Mesenchymal stem cell (in vitro differentiated cells and primary cell): Measurements from ENCODE around the gene GFY.
"Not testable (repeated sequence)": the region's sequence is repeated elsewhere in the genome, so short reads cannot be mapped to it uniquely, and the experiment has no call there.

ENCODE experiments used
- DNase-seq: peaks from one replicate; pipeline ENCODE4 v3.0.0-alpha.2; 2013
- H2AFZ ChIP-seq: one replicate; pipeline ENCODE4 v1.6.1; 2013; ENCODE audit warnings: low read depth, mild to moderate bottlenecking, control low read depth, inconsistent platforms, low read length, moderate library complexity
- H2AK5ac ChIP-seq: 2 replicates; pipeline ENCODE4 v1.6.1; 2013; ENCODE audit warnings: low read length, moderate library complexity, mild to moderate bottlenecking, inconsistent platforms; ENCODE audit not compliant: severe bottlenecking
- H2BK120ac ChIP-seq: one replicate; pipeline ENCODE4 v1.6.1; 2013; ENCODE audit warnings: low read depth, mild to moderate bottlenecking, inconsistent platforms, low read length, moderate library complexity
- H2BK12ac ChIP-seq, 2 experiments: one replicate each; pipeline ENCODE4 v1.6.1; 2013; ENCODE audit warnings: inconsistent platforms in 2 of 2, low read length in 2 of 2, mild to moderate bottlenecking in 2 of 2, moderate library complexity in 2 of 2, control low read depth in 1 of 2
- H2BK15ac ChIP-seq: one replicate; pipeline ENCODE4 v1.6.1; 2013; ENCODE audit warnings: mild to moderate bottlenecking, low read depth, inconsistent platforms; ENCODE audit not compliant: poor library complexity, severe bottlenecking
- H2BK5ac ChIP-seq: 2 replicates; pipeline ENCODE4 v1.6.1; 2013; ENCODE audit warnings: low read depth, mild to moderate bottlenecking, low read length, control low read depth, inconsistent platforms; ENCODE audit not compliant: poor library complexity, severe bottlenecking
- H3K14ac ChIP-seq, 2 experiments: one replicate each; pipeline ENCODE4 v1.6.1; 2013; ENCODE audit warnings: inconsistent platforms in 2 of 2, low read length in 2 of 2, control low read depth in 1 of 2, mild to moderate bottlenecking in 1 of 2, moderate library complexity in 1 of 2
- H3K18ac ChIP-seq, 2 experiments: one replicate each; pipeline ENCODE4 v1.6.1; 2013; ENCODE audit warnings: inconsistent platforms in 2 of 2, low read length in 2 of 2, control low read depth in 1 of 2, low read depth in 1 of 2, mild to moderate bottlenecking in 1 of 2
- H3K23ac ChIP-seq, 2 experiments: one replicate each; pipeline ENCODE4 v1.6.1; 2013; ENCODE audit warnings: inconsistent platforms in 2 of 2, low read length in 2 of 2, mild to moderate bottlenecking in 2 of 2, moderate library complexity in 2 of 2, control low read depth in 1 of 2
- H3K27ac ChIP-seq: 2 replicates; pipeline ENCODE4 v1.5.1; 2013; ENCODE audit warnings: mild to moderate bottlenecking, moderate library complexity, low read length, control low read depth, inconsistent platforms; ENCODE audit not compliant: poor library complexity, severe bottlenecking
- H3K27me3 ChIP-seq, 2 experiments: 2 replicates each; pipeline versions ENCODE4 v1.6.1 to v1.7.0; 2013; ENCODE audit warnings: low read length in 2 of 2, mild to moderate bottlenecking in 2 of 2, moderate library complexity in 2 of 2, control low read depth in 1 of 2, inconsistent platforms in 1 of 2; ENCODE audit not compliant: control insufficient read depth in 1 of 2, insufficient read depth in 1 of 2
- H3K36me3 ChIP-seq, 2 experiments: 2 replicates each; pipeline versions ENCODE4 v1.6.1 to v1.7.0; 2013; ENCODE audit warnings: low read length in 2 of 2, control low read depth in 1 of 2, inconsistent platforms in 1 of 2, low read depth in 1 of 2, mild to moderate bottlenecking in 1 of 2; ENCODE audit not compliant: insufficient read depth in 2 of 2, control insufficient read depth in 1 of 2
- H3K4ac ChIP-seq, 2 experiments: one replicate each; pipeline ENCODE4 v1.6.1; 2013; ENCODE audit warnings: inconsistent platforms in 2 of 2, low read length in 2 of 2, mild to moderate bottlenecking in 2 of 2, moderate library complexity in 2 of 2, control low read depth in 1 of 2, low read depth in 1 of 2
- H3K4me1 ChIP-seq: 2 replicates; pipeline ENCODE4 v1.6.1; 2013; ENCODE audit warnings: low read depth, low read length, control low read depth; ENCODE audit not compliant: control insufficient read depth, insufficient read depth
- H3K4me2 ChIP-seq: 2 replicates; pipeline ENCODE4 v1.6.1; 2013; ENCODE audit warnings: low read length, mild to moderate bottlenecking, inconsistent platforms; ENCODE audit not compliant: poor library complexity, severe bottlenecking
- H3K4me3 ChIP-seq, 2 experiments: 2 replicates each; pipeline versions ENCODE4 v1.5.1 to v1.7.0; 2013; ENCODE audit warnings: low read length in 2 of 2, mild to moderate bottlenecking in 2 of 2, control low read depth in 1 of 2, low read depth in 1 of 2; ENCODE audit not compliant: insufficient read depth in 1 of 2
- H3K79me1 ChIP-seq: replicated peaks from 2 replicates; pipeline ENCODE4 v1.6.1; 2013; ENCODE audit warnings: mild to moderate bottlenecking, control low read depth, low read length, inconsistent platforms; ENCODE audit not compliant: poor library complexity, severe bottlenecking
- H3K9ac ChIP-seq: 2 replicates; pipeline ENCODE4 v1.7.0; 2013; ENCODE audit warnings: mild to moderate bottlenecking, low read length, moderate library complexity
- H3K9me3 ChIP-seq: 2 replicates; pipeline ENCODE4 v1.7.0; 2013; ENCODE audit warnings: mild to moderate bottlenecking, low read length; ENCODE audit not compliant: control insufficient read depth
- H4K8ac ChIP-seq: one replicate; pipeline ENCODE4 v1.6.1; 2013; ENCODE audit warnings: inconsistent platforms, mild to moderate bottlenecking, low read length, moderate library complexity
- H4K91ac ChIP-seq: one replicate; pipeline ENCODE4 v1.6.1; 2013; ENCODE audit warnings: mild to moderate bottlenecking, low read length, inconsistent platforms
- WGBS: methylation state at CpG from one replicate; pipeline ENCODE4 v1.1.7; 2013; ENCODE audit warnings: mixed read lengths; 5-methylcytosine and 5-hydroxymethylcytosine counted together

Gene GFY

DNA sequence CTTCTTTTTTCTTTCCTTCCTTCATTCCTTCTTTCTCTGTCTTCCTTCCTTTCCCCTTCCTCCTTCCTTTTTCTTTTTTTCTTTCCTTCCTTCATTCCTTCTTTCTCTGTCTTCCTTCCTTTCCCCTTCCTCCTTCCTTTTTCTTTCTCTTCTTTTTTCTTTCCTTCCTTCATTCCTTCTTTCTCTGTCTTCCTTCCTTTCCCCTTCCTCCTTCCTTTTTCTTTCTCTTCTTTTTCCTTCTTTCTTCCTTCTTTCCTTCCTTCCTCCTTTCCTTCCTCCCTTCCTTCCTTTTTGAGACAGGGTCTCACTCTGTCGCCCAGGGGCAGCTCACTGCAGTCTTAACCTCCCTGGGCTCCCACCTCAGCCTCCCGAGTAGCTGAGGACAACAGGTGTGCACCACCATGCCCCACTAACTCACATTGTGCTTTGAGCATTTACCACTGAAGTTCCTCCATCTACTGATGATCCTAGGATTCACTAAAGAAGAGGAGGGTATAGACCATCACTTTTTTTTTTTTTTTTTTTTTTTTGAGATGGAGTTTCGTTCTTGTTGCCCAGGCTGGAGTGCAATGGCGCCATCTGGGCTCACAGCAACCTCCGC lies 19.0 kb downstream of the GFY start:
- H3K79me1 ChIP-seq = peaks cover 11% of the 10 kb centered on the region
- WGBS = 88% methylated on average over 5 of the region's 5 CpGs

DNA sequence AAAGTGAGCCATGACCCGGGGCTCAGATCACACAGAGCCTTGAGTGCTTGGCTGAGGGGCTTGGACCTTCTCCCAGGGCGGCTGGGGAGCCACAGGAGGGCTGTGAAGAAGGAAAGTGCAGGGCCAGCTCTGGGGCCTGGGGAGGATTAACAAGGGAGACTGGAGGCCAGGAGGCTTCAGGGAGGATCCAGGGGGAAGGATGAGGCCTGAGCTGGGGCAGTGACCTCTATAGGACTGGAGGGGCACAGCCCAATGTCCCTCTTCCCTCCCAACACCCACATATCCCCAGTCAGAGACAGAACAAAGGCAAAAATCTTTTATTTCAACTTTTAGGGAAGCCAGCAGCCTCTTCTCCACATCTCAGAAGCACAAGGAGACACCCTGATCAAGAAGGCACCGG lies 20.8 kb downstream of the GFY start:
- H3K27me3 ChIP-seq = peaks cover 13 to 14% of the 10 kb centered on the region in 2 experiments
- H4K91ac ChIP-seq = no peak overlapping the region
- H3K4me3 ChIP-seq = no peak overlapping the region
- H2BK12ac ChIP-seq = no peak overlapping the region
- peaks cover 12 to 43% of the 10 kb centered on the region in 2 experiments for H3K36me3 ChIP-seq
- WGBS = 97% methylated on average over 3 of the region's 3 CpGs
- no peak overlapping the region for H3K23ac ChIP-seq
- H4K8ac ChIP-seq = no peak overlapping the region
- H3K4me2 ChIP-seq = no peak overlapping the region
- no peak overlapping the region for H2AFZ ChIP-seq
- no peaks in the 10 kb centered on the region for H3K9me3 ChIP-seq
- no peak overlapping the region for H3K27ac ChIP-seq
- DNase-seq = no peak
- H2BK15ac ChIP-seq = no peak overlapping the region
- no peak overlapping the region for H3K4ac ChIP-seq
- no peak overlapping the region for H2AK5ac ChIP-seq
- peaks cover 23% of the 10 kb centered on the region for H3K79me1 ChIP-seq
- no peak overlapping the region for H2BK5ac ChIP-seq
- peaks cover 13% of the 10 kb centered on the region for H3K4me1 ChIP-seq
- no peak overlapping the region for H3K18ac ChIP-seq
- no peak overlapping the region for H3K14ac ChIP-seq
- no peak overlapping the region for H3K9ac ChIP-seq
- no peak overlapping the region for H2BK120ac ChIP-seq

More for the DNA sequence above, 19.0 kb downstream of the GFY start:
- not testable (repeated sequence) for H4K8ac ChIP-seq, H2BK15ac ChIP-seq, H3K18ac ChIP-seq, H3K4me2 ChIP-seq, H2BK120ac ChIP-seq, H2BK5ac ChIP-seq, H2BK12ac ChIP-seq, H3K4ac ChIP-seq, H3K4me3 ChIP-seq, DNase-seq, H3K9ac ChIP-seq, H3K14ac ChIP-seq, H3K9me3 ChIP-seq, H3K27ac ChIP-seq, H2AK5ac ChIP-seq, H3K23ac ChIP-seq, H4K91ac ChIP-seq, H2AFZ ChIP-seq
- Histone ChIP-seq H3K36me3 (peaks cover 8 to 34% of the 10 kb centered on the region in 2 experiments), H3K27me3 (peaks cover 31 to 32% of the 10 kb centered on the region in 2 experiments), H3K4me1 (peaks cover 13% of the 10 kb centered on the region)

DNA sequence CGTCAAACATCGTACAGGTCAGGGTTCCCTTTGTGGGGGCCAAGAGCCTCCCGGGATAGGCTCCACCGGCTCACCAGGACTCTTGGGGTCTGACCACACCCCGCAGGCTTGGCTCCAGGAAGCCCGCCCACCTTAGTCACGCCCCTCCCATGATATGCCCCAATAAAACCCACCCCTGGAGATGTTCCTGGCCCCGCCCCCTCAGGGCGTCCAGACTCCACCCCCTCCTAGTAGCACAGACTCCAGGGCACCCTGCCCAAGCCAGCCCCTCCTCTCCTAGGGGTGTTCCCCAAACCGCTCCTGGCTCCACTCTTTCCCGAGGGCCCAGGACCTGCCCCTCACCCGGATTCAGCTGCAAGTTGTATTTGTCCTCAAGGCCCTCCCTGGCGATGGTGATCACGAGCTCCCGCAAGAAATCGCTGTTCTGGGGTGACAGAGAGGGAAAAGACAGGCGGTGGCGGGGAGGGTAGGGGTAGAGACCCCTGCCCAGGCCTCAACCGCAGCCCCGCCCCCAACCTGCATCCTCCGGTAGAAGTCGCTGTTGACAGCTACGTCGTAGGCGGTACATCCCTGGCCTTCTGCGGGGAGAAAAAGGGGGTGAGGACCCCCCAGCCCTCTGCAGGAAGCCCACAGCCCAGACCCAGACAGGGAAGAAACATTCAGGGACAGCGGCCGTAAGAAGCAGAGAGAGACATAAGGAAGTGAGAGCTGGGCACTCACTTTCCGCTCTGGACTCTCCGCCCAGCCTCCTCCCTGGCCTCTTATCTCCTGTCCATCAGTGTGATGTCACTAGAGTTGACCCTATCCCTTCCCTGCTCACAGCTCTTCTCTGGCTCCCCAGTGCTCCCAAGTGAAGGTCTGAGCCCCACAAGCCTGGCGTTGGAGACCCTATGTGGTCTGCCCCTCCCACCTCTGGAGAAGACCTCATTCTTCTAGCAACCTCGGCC lies 22.6 kb downstream of the GFY start:
- peaks cover 12 to 43% of the 10 kb centered on the region in 2 experiments for H3K36me3 ChIP-seq
- H4K8ac ChIP-seq = no peak overlapping the region
- no peak overlapping the region for H3K23ac ChIP-seq
- H2BK12ac ChIP-seq = no peak overlapping the region
- H2BK5ac ChIP-seq = no peak overlapping the region
- DNase-seq = no peak
- H3K79me1 ChIP-seq = peaks cover 23% of the 10 kb centered on the region
- no peak overlapping the region for H2AFZ ChIP-seq
- H2AK5ac ChIP-seq = no peak overlapping the region
- no peak overlapping the region for H3K14ac ChIP-seq
- peak overlapping the region in 1 of 2 experiments; percentile 70 for H3K4me3 ChIP-seq
- no peaks in the 10 kb centered on the region for H3K9me3 ChIP-seq
- no peak overlapping the region for H2BK120ac ChIP-seq
- H3K27me3 ChIP-seq = no peaks in the 10 kb centered on the region
- peaks cover 7% of the 10 kb centered on the region for H3K4me1 ChIP-seq
- no peak overlapping the region for H2BK15ac ChIP-seq
- H3K27ac ChIP-seq = no peak overlapping the region
- peak overlapping the region; percentile 71 for H3K9ac ChIP-seq
- H3K18ac ChIP-seq = no peak overlapping the region
- H4K91ac ChIP-seq = no peak overlapping the region
- H3K4ac ChIP-seq = no peak overlapping the region
- 90% methylated on average over 32 of the region's 32 CpGs for WGBS
- no peak overlapping the region for H3K4me2 ChIP-seq

DNA sequence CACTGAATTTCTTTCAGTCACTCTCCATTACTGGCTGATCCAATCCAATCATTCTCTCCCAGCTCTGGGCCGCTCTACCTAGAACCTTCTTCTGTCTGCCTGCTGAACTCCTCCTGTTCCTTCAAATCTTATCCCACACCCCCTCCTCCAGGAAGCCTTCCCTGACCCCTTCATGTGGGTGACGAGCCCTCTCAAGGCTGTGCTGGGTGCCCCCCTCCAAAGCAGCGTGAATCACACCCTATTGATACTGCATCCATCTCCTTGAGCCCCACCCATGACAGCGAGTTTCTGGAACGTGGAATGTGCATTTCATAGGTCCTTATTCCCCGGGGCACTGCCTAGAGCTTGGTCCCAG lies 23.2 kb downstream of the GFY start:
- H2BK12ac ChIP-seq = no peak overlapping the region
- H3K4me3 ChIP-seq = peak overlapping the region in 1 of 2 experiments; percentile 70
- no peaks in the 10 kb centered on the region for H3K9me3 ChIP-seq
- H3K18ac ChIP-seq = no peak overlapping the region
- DNase-seq = no peak
- no peak overlapping the region for H4K8ac ChIP-seq
- H3K9ac ChIP-seq = peak overlapping the region; percentile 71
- H3K27me3 ChIP-seq = no peaks in the 10 kb centered on the region
- WGBS = 94% methylated on average over 6 of the region's 6 CpGs
- H2BK5ac ChIP-seq = no peak overlapping the region
- H3K27ac ChIP-seq = no peak overlapping the region
- H3K14ac ChIP-seq = no peak overlapping the region
- no peak overlapping the region for H2AFZ ChIP-seq
- no peak overlapping the region for H2AK5ac ChIP-seq
- H2BK120ac ChIP-seq = no peak overlapping the region
- peaks cover 5% of the 10 kb centered on the region for H3K4me1 ChIP-seq
- H3K36me3 ChIP-seq = peaks cover 12 to 43% of the 10 kb centered on the region in 2 experiments
- H3K4me2 ChIP-seq = no peak overlapping the region
- H2BK15ac ChIP-seq = no peak overlapping the region
- H3K79me1 ChIP-seq = peaks cover 23% of the 10 kb centered on the region
- no peak overlapping the region for H3K23ac ChIP-seq
- H3K4ac ChIP-seq = no peak overlapping the region
- no peak overlapping the region for H4K91ac ChIP-seq
